Activated T-helper 1 cell treated with anti-CD3 and anti-CD28 coated beads, Interleukin-12 subunit alpha, Interleukin-12 subunit beta, Interleukin-2, Interleukin-4 antibody, amounts not matched to agents 30 ng/mL and 10 ng/mL and 1 ng/mL, durations not matched to agents 14 hours and 24 hours and 36 hours (primary cell): ENCODE results near the gene ABHD15. TPM values are rescaled to one million over a fixed set of nuclear protein-coding genes. Genes with fewer than 3 reads are reported as not detected.

Experiments used
- DNase-seq: peaks from one replicate; pipeline ENCODE4 v3.0.0; 2021; ENCODE audit warnings: low spot score
- H3K27ac Mint-ChIP-seq: one replicate; pipeline ENCODE4 v1.8.0; 2021; ENCODE audit warnings: mild to moderate bottlenecking, mixed read lengths
- H3K27me3 Mint-ChIP-seq: one replicate; pipeline ENCODE4 v1.8.0; 2022; ENCODE audit warnings: mild to moderate bottlenecking, moderate library complexity, mixed read lengths; ENCODE audit not compliant: insufficient read depth
- H3K36me3 Mint-ChIP-seq: one replicate; pipeline ENCODE4 v1.8.0; 2021; ENCODE audit warnings: low read depth, mixed read lengths
- H3K4me1 Mint-ChIP-seq: one replicate; pipeline ENCODE4 v1.8.0; 2021; ENCODE audit warnings: low read depth, mixed read lengths
- H3K4me3 Mint-ChIP-seq: one replicate; pipeline ENCODE4 v1.8.0; 2021; ENCODE audit warnings: mild to moderate bottlenecking, moderate library complexity, mixed read lengths
- H3K9me3 Mint-ChIP-seq: one replicate; pipeline ENCODE4 v1.8.0; 2021; ENCODE audit warnings: mixed read lengths
- intact Hi-C: fragments of 100-400 bp; cut with micrococcal nuclease; formaldehyde crosslinking; loops from one replicate; pipeline ENCODE4 v1.15.1; 2024
- total RNA-seq: library from RNA; stranded (reverse); gene quantifications from 2 replicates; pipeline ENCODE4 v1.2.3, GENCODE V29; 2022

ABHD15 gene, protein sequence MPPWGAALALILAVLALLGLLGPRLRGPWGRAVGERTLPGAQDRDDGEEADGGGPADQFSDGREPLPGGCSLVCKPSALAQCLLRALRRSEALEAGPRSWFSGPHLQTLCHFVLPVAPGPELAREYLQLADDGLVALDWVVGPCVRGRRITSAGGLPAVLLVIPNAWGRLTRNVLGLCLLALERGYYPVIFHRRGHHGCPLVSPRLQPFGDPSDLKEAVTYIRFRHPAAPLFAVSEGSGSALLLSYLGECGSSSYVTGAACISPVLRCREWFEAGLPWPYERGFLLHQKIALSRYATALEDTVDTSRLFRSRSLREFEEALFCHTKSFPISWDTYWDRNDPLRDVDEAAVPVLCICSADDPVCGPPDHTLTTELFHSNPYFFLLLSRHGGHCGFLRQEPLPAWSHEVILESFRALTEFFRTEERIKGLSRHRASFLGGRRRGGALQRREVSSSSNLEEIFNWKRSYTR
- total RNA-seq: 18.5 and 19.5 TPM in 2 replicates

DNA sequence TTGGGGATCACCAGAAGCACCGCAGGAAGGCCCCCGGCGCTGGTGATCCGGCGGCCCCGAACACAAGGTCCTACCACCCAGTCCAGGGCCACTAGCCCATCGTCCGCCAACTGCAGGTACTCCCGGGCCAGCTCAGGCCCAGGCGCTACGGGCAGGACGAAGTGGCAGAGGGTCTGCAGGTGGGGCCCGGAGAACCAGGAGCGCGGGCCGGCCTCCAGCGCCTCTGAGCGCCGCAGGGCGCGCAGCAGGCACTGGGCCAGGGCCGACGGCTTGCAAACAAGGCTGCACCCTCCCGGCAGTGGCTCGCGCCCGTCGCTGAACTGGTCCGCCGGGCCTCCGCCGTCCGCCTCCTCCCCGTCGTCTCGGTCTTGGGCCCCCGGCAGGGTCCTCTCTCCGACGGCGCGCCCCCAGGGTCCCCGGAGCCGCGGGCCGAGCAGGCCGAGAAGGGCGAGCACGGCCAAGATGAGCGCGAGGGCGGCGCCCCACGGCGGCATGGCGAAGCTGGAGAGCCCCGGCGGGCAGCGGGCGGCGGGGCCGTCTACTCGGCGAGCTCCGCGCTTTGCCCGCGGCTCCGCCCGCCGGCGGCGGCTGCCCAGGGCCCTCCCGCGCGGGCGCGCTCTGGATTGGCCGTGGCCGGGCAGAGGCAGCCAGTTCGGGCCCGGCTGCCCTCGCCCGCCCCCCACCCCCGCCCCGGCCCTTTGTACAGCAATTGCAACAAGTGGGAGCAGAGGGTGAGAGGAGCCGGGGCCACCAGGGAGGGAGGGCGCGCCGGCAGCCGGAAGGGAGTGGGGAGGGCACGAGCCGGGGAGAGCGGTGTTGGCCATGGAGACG is at the start of gene ABHD15:
Gene ABHD15 (minus strand): TSS at position 565 of the 831 bp plus-strand sequence. CDS start 71 bp downstream, at position 494.
- Mint-ChIP-seq H3K27ac (peak within 1 kb of the TSS; percentile 95), H3K36me3 (peaks cover 23% of the 10 kb centered on the region), H3K9me3 (no peaks in the 10 kb centered on the region), H3K4me3 (peak within 1 kb of the TSS; percentile 93), H3K4me1 (peaks cover 20% of the 10 kb centered on the region), H3K27me3 (peaks cover 1% of the 10 kb centered on the region)
- DNase-seq: peak; percentile 62
- intact Hi-C loops: loop anchor here (1.0 to 5.0 kb wide), 8 partner anchors 176 to 616 kb away; partner anchors contain the start of genes PHF12, SSH2 and TAOK1

DNA sequence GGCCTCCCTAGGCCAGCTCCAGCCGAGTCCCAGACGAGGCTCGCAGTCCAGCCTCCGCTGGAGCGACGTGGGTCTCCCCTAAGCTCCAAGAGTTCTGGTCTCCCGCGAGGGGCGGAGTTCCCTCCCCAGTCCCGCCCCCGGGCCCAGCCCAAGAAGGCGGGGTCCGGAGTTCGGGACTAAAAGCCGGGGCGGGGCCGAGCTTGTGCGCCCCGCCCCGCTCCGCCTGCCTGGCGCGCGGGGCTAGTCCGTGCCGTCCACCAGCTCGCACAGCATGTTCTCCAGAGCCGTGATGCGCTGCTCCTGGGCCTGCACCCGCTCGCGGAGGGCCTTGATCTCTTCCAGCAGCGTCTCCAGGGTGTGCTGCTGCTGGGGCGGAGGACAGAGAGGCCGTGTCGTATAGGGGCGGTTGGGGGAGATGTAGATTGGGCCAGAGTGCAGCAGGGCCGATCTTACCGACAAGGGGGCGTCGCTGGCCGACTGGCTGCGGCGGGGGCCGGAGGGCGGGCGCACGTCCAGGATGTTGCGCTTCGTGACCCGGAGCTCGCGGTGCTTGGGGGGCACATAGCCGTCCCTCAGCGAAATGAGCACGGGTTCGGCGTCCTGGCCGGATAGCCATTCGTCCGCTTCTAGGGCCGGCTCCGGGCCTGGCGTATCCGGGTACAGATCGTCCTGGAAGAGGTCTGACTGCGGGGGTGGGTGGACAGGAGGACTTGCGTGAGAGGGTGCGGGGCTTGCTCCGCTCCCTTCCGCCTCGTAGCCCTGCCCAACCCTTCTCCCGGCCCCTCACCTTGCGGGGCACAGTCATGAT is 48.9 kb upstream of the ABHD15 start:
- H3K27ac Mint-ChIP-seq: peak overlapping the region; percentile 77
- H3K36me3 Mint-ChIP-seq: no peaks in the 10 kb centered on the region
- no peaks in the 10 kb centered on the region for H3K9me3 Mint-ChIP-seq
- H3K4me3 Mint-ChIP-seq: peak overlapping the region; percentile 81
- peak; percentile 86 for DNase-seq
- H3K27me3 Mint-ChIP-seq: peaks cover 8% of the 10 kb centered on the region
- intact Hi-C loops: loop anchor here (1.0 to 10.0 kb wide), 4 partner anchors 8 to 499 kb away; partner anchors contain the start of genes GIT1, NSRP1 and SSH2
- peaks cover 35% of the 10 kb centered on the region for H3K4me1 Mint-ChIP-seq

DNA sequence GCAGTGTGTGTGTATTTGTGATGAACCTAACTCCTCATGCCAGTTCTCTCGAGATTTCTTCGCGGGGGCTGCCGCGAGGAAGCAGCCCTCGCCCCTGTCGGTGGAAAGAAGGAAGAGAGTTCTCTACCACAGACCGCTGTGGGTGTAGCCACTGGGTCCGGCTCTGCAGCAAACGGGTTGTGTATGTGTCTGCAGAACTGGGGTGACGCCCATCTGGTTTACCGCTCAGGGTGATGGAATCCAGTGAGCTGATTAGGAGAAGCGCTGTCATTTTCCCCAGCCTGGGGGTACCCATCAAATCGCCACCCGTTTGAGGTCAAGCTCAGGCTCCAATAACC is 48.2 kb upstream of the ABHD15 start:
- Mint-ChIP-seq H3K4me1 (peaks cover 35% of the 10 kb centered on the region), H3K27me3 (peaks cover 8% of the 10 kb centered on the region), H3K36me3 (no peaks in the 10 kb centered on the region), H3K9me3 (no peaks in the 10 kb centered on the region), H3K27ac (peak overlapping the region; percentile 77), H3K4me3 (peak overlapping the region; percentile 81)
- intact Hi-C loops: loop anchor here (1.0 to 10.0 kb wide), 3 partner anchors 8 to 500 kb away; partner anchors contain the start of genes GIT1 and NSRP1
- DNase-seq: peak; percentile 71

DNA sequence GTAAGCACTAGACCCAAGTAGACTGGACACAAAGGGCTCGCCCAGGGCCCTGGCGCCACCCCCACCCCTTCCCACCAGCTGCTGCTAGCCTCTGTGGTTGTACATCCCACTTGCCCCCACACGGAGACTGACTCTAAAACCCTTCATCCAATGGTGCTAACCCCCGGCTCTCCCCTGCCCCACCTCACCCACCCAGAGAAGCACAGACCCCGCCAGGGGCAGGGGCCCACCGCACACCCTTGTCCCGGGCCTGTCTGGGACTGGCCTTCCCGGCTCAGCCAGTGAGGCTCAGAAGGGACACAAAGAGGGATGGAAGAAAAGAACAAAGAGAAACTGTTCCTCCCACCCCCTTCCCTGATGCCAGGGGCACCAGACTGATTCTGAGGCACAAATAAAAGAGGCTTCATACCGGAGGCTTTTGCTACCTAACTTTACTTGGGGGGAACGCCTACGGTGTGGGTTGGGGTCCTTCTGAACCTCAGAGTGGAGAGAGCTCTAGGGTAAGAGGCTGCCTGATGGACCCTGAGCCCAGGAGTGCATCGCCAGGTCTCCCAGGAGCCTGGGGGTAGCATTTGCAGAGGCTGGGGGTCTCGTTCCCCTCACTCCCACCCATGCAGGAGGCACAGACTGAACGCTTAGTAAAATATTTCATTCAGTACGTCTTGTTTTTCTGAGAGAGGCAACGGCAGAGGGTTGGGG is 47.7 kb upstream of the ABHD15 start:
- no peak for DNase-seq
- peaks cover 8% of the 10 kb centered on the region for H3K27me3 Mint-ChIP-seq
- H3K9me3 Mint-ChIP-seq: no peaks in the 10 kb centered on the region
- H3K4me1 Mint-ChIP-seq: peaks cover 35% of the 10 kb centered on the region
- peak overlapping the region; percentile 81 for H3K4me3 Mint-ChIP-seq
- intact Hi-C loops: loop anchor here (1.0 to 10.0 kb wide), 3 partner anchors 9 to 500 kb away; partner anchors contain the start of genes GIT1 and NSRP1
- H3K36me3 Mint-ChIP-seq: no peaks in the 10 kb centered on the region
- peak overlapping the region; percentile 77 for H3K27ac Mint-ChIP-seq

DNA sequence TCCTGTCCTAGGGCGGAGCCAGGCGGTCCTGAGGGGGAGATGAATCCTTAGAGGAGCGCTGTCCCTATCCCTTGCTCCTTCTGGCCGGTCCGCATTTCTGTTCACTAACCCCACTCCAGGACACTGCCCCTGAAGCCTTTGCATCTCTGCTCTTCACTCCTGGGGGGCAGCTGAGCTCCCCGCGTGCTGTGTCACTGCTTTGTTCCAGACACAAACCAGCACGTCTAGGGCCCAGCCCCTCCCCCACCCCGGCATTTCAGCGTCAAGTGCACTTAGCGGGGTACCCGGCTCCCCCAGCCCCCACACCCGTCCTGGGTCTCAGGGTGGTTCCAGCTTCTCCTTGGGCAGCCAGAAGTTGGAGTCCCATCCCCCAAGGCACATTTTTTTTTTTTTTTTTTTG is 47.0 kb upstream of the ABHD15 start:
- Mint-ChIP-seq H3K27ac (no peak overlapping the region), H3K9me3 (no peaks in the 10 kb centered on the region), H3K36me3 (no peaks in the 10 kb centered on the region), H3K4me1 (peaks cover 35% of the 10 kb centered on the region), H3K4me3 (peak overlapping the region; percentile 40), H3K27me3 (peaks cover 8% of the 10 kb centered on the region)
- intact Hi-C loops: loop anchor here (1.0 to 10.0 kb wide), 3 partner anchors 34 to 501 kb away; partner anchors contain the start of genes NSRP1 and TAOK1
- no peak for DNase-seq

DNA sequence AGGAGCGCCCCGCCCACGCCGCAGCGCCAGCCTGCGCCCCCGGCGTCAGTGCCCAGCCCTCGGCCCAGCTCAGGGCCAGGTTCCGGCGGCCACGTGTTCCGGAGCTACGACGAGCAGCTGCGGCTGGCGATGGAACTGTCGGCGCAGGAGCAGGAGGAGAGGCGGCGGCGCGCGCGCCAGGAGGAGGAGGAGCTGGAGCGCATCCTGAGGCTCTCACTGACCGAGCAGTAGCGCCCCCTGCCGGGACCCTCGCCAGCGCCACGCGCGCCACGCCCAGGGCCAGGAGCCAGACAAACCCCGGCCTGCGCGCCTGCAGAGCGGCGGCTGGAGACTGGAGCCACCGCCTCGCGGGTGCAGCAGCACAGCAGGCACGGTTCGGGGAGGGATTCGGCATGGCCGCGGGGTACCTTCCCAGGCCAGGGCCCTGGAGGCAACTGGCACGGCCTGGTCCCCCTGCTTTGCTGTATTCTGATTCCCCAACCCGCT is 46.6 kb upstream of the ABHD15 start:
- H3K27ac Mint-ChIP-seq: no peak overlapping the region
- H3K4me1 Mint-ChIP-seq: peaks cover 35% of the 10 kb centered on the region
- H3K4me3 Mint-ChIP-seq: peak overlapping the region; percentile 40
- H3K9me3 Mint-ChIP-seq: no peaks in the 10 kb centered on the region
- H3K27me3 Mint-ChIP-seq: peaks cover 8% of the 10 kb centered on the region
- peak; percentile 91 for DNase-seq
- no peaks in the 10 kb centered on the region for H3K36me3 Mint-ChIP-seq
- intact Hi-C loops: loop anchor here (1.0 to 10.0 kb wide), 3 partner anchors 33 to 501 kb away; partner anchors contain the start of genes NSRP1 and TAOK1

DNA sequence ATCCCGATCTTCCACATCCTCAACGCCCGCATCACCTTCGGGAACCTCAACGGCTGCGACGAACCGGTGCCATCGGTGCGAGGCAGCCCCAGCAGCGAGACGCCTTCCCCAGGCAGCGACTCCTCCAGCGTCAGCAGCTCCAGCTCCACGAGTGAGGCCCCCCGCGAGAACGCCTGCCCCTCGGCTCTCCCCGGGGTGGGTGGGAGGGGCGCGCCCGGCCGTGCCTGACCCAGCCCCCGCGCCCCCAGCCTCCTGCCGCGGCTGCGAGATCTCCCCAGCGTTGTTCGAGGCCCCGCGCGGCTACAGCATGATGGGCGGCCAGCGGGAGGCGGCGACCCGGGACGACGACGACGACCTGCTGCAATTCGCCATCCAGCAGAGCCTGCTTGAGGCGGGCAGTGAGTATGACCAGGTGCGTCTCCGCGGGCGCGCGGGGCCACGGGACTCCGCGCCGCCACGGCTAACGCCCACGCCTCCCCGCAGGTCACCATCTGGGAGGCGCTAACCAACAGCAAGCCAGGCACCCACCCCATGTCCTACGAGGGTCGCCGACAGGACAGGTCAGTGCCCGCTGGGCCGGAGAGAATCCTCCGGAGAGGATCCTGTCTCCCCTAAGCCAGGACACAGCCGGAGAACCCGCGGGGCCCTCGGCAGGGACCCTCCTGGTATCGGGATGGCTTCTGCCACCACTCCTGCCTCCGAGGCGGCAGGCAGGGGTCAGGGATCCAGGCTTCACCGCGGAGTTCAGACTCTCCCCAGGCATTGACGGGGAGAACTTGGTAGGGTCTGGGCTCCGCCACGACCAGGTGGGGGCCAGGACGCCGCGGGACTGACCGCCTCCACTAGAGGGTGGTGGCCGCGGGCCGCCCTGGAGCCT is 45.8 kb upstream of the ABHD15 start:
- H3K4me3 Mint-ChIP-seq: no peak overlapping the region

DNA sequence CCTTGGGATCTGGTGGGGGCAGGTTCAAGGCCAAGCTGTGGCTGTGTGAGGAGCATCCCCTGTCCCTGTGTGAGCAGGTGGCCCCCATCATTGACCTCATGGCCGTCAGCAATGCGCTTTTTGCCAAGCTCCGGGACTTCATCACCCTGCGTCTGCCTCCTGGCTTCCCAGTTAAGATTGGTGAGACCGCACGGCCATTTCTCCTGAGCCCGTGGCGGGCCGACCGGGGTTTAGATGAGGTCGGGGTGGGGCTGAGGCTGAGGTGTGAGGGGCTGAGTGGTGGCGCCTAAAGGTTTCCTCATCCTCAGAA is 45.2 kb upstream of the ABHD15 start:
- Mint-ChIP-seq H3K9me3 (no peaks in the 10 kb centered on the region), H3K27me3 (peaks cover 8% of the 10 kb centered on the region), H3K4me1 (peaks cover 31% of the 10 kb centered on the region), H3K36me3 (no peaks in the 10 kb centered on the region), H3K4me3 (no peak overlapping the region), H3K27ac (no peak overlapping the region)
- intact Hi-C loops: loop anchor here (10.0 kb wide), 1 partner anchor 503 kb away; the partner anchor contains the start of gene NSRP1
- no peak for DNase-seq

More for the DNA sequence above, 45.8 kb upstream of the ABHD15 start:
- H3K9me3 Mint-ChIP-seq: no peaks in the 10 kb centered on the region
- no peak overlapping the region for H3K27ac Mint-ChIP-seq
- no peak for DNase-seq
- H3K36me3 Mint-ChIP-seq: no peaks in the 10 kb centered on the region
- peaks cover 8% of the 10 kb centered on the region for H3K27me3 Mint-ChIP-seq
- intact Hi-C loops: loop anchor here (1.0 to 10.0 kb wide), 3 partner anchors 32 to 502 kb away; partner anchors contain the start of genes NSRP1 and TAOK1
- H3K4me1 Mint-ChIP-seq: peaks cover 35% of the 10 kb centered on the region

DNA sequence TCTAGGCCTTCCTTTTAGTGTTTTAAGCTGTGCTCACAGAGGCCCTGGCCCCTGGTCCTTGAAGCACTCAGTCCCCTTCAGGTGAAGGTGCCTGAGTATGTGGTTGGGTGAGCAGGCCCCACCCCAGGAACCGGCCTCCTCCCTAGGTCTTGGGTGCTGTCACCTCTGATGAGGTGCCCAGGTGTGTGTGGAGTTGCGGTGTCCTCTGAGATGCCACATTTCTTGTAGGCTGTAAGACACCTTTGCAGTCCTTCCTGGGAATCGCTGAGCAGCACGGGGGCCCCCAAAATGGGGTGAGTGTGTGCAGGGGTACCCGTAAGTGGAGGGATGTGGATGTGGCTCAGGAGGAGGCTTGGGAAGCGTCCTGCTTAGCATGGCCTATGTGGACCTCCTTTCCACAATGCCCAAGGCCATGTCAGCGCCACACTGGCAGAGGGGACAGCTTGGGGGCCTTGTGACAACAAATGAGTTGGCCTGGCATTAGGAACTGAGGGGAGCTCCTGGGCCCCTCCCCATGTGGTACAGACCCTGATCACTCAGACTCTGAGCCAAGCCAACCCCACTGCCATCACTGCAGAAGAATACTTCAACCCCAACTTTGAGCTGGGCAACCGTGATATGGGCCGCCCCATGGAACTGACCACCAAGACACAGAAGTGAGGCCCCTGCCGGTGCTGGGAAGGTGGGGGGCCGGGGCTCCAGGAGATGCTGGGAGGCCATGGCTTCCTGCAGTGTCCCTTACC is 44.7 kb upstream of the ABHD15 start:
- Mint-ChIP-seq H3K27ac (no peak overlapping the region), H3K27me3 (peaks cover 2% of the 10 kb centered on the region), H3K36me3 (no peaks in the 10 kb centered on the region), H3K9me3 (no peaks in the 10 kb centered on the region), H3K4me3 (no peak overlapping the region), H3K4me1 (peaks cover 26% of the 10 kb centered on the region)
- no peak for DNase-seq
- intact Hi-C loops: loop anchor here (10.0 kb wide), 1 partner anchor 503 kb away; the partner anchor contains the start of gene NSRP1

DNA sequence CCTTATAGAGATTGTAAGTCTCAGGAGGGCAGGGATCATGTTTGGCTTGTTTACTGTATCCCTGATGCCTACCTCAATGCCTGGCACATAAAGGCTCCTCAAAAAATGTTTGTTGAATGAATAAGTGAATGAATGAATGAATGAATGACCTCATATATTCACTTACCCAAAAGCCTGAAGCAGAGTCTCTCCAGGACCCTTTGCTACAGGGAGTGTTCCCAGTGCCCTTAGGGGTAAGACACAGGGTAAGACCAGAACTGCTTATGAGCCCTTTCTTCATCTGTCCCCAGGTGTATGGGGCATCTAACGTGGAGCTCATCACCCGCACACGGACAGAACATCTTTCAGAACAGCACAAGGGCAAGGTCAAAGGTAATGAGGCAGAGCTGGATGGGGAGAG is 43.6 kb upstream of the ABHD15 start:
- Mint-ChIP-seq H3K4me3 (no peak overlapping the region), H3K27me3 (no peaks in the 10 kb centered on the region), H3K9me3 (no peaks in the 10 kb centered on the region), H3K4me1 (peaks cover 15% of the 10 kb centered on the region), H3K36me3 (no peaks in the 10 kb centered on the region), H3K27ac (no peak overlapping the region)
- DNase-seq: no peak
- intact Hi-C loops: loop anchor here (10.0 kb wide), 1 partner anchor 504 kb away; the partner anchor contains the start of gene NSRP1
